ENCODE results near the gene SPAG16.

SPAG16 gene

DNA sequence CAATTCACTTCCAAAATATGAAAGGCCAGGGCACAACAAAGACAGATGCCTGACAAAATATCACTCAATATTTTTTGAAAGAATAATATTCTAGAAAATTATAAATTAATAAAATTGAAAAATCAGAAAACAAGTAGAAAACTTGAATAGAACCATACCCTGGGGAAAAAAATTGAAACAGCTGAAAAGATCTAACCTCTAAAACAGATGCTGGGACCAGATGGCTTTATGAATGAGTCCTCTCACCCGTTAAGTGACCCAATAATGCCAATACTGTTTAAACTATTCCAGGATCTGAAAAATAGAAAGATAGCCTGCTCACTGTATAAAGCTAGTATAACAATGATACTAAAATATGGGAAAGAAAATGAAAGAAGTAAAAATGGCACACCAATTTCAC lies 804.3 kb downstream of the SPAG16 start:
- peak; percentile 24 for DNase-seq (ENCODE audit: low spot score)

- DNase-seq (ENCODE audit: low spot score), result no peak
These were observed 812.0 kb downstream of the SPAG16 start for GRCh38 chr2:214096208-214096715.

DNA sequence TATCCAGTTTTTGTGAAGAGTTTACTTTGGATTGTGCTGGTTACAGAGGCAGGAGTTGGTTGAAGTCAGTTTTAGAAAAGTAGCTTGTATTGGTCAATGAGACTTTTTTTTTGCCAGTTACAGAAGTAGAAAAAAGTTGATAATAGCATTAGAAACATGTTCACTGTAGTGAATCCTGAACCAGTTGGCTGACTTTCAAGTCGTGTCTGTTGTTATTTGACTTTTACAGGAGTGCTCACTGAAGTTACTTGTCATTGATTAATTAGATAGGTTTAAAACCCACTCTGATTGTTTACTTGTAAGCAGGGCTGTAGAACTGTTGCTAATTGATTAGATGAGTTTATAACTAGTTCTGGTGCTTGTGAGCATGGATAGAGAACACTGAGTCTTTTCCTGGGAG lies 814.5 kb downstream of the SPAG16 start:
- DNase-seq (ENCODE audit: low spot score), result no peak

GRCh38 chr2:214100488-214100887 lies 816.2 kb downstream of the SPAG16 start:
- no peak for DNase-seq (ENCODE audit: low spot score)

DNA sequence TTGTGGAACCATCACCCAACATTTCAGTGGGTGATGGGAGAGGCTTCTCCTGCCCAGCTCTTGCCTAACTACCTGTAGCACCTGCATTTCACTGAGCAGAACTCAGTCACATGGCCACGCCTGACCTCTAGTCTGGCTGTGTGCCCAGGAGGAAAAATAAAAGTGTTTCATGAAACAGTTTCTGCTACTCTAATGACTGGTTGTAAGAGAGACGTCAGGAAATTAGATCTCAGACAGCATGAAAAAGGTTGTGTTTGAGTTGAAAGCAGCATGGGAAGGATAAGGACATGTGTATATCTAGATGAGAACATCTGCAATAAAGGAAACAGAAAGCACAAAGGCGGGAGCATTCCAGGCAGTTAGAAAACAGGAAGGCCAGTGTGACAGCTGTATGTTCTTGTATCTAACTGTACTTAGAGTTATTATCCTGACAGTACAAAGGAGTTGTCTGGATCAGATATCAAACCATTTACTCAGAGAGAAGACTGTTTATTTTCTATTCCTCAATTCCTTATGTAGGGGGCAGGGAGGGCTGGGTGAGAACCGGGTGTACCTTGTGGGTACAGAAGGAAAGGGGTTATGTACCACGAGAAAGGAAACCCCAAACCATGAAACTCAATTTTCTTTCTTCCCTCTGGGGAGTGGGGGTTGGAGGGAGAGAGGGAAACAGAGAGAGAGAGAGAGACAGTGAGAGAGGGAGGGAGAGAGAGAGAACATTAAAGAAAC lies 819.2 kb downstream of the SPAG16 start:
- no peak for DNase-seq (ENCODE audit: low spot score)

GRCh38 chr2:214104219-214104618 lies 820.0 kb downstream of the SPAG16 start:
- no peak for DNase-seq (ENCODE audit: low spot score)

GRCh38 chr2:214104967-214105366 lies 820.7 kb downstream of the SPAG16 start:
- no peak for DNase-seq (ENCODE audit: low spot score)

DNA sequence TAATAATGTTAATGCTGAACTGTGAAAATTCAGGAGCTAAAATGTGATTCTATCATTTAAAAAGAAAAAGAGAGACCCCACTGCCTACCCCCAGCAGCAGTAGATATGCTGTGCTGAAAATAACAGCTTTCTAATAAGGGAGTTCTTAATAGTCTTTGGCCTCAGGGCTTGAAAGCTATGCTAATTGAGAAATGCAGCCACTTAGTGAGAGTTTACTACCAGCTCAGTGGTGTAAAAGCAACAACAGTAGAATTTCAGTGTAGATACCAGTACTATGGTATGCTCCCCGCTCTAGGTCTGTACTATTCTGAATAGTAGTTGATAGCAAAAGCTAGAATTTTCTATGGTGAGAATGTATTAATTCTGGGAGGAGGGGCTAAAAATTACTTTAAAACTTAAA lies 823.5 kb downstream of the SPAG16 start:
- no peak for DNase-seq (ENCODE audit: low spot score)

GRCh38 chr2:214108598-214108997 lies 824.3 kb downstream of the SPAG16 start:
- DNase-seq (ENCODE audit: low spot score), result no peak

- DNase-seq (ENCODE audit: low spot score), result no peak
These were observed 832.8 kb downstream of the SPAG16 start for GRCh38 chr2:214117054-214117453.

- no peak for DNase-seq (ENCODE audit: low spot score)
These were observed 841.9 kb downstream of the SPAG16 start for GRCh38 chr2:214126135-214126534.

DNA sequence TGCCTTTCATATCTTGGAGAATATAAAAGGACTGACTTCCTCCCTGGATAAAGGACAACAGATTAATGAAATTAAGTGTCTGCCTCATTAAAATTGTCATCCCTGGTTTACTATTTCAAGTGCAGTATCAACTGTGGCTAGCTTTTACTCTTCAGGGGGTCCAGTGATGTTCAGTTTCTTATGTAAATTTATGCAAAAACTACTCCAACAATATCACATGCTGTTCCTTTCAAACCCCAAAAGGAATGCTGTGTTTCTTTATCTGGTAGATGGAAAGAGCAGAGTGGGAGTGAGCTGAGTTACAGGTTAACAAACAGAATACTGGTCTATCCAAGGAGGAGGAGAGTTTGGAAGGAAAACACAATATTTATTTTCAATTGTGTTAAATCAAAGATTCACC lies 842.9 kb downstream of the SPAG16 start:
- DNase-seq (ENCODE audit: low spot score), result no peak

DNA sequence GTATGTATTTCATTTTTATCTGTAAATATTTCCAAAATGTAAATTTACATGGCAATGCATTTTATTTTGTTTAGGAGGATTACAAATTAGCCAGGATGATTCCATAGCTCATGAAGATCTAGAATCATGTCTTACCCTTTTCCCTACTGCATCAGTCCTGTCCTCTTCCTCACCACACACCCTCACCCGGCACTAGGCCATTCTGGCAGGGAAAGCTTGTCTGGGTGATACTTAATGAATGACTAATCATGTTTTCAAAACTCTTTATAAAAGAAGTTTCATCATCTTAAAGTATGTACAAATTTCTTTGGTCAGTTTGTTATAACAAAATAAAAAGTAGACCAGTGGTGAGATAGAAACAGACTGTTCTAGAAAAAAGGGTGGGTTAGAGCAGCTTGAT lies 843.3 kb downstream of the SPAG16 start:
- no peak for DNase-seq (ENCODE audit: low spot score)

DNA sequence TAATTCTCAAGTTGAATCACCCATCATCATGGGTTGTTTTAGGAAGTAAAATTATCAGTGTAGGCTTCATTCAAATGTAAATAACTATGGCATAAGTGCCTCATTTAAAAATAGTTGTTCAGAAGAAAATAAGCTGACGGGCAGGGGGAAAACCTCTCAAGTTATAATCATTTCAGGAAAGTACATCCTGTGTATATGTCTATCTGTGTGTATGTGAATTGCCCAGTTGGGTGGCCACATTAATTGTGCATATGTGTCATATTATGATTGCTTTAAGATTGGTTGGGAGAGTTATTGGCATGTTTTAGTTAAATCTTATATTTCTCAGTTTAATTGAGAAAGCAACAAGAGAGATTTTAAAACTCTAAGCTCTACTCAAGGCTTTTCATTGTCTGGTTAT lies 843.8 kb downstream of the SPAG16 start:
- no peak for DNase-seq (ENCODE audit: low spot score)

- DNase-seq (ENCODE audit: low spot score), result no peak
These were observed 845.9 kb downstream of the SPAG16 start for GRCh38 chr2:214130114-214130513.

DNA sequence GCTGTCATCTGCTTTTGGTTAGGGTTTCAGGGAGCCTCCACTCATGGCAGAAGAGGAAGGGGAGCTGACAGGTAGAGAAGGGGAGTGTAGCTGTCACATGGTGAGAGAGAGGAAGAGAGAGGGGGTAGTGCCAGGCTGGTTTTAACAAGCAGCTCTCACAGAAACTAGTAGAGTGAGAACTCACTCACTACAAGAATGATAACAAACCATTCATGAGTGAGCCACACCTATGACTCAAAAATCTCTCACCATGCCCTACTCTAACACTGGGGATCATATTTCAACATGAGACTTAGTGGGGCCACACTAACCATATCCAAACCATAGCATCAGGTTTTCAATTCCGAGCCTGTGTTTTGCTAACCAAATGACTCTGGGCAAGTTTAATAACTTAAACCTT lies 851.7 kb downstream of the SPAG16 start:
- no peak for DNase-seq (ENCODE audit: low spot score)

- no peak for DNase-seq (ENCODE audit: low spot score)
These were observed 854.5 kb downstream of the SPAG16 start for GRCh38 chr2:214138779-214139178.

GRCh38 chr2:214139630-214140284 lies 855.5 kb downstream of the SPAG16 start:
- no peak for DNase-seq (ENCODE audit: low spot score)

GRCh38 chr2:214156971-214157370 lies 872.7 kb downstream of the SPAG16 start:
- DNase-seq (ENCODE audit: low spot score), result no peak

- no peak for DNase-seq (ENCODE audit: low spot score)
These were observed 874.6 kb downstream of the SPAG16 start for GRCh38 chr2:214158851-214159250.

DNA sequence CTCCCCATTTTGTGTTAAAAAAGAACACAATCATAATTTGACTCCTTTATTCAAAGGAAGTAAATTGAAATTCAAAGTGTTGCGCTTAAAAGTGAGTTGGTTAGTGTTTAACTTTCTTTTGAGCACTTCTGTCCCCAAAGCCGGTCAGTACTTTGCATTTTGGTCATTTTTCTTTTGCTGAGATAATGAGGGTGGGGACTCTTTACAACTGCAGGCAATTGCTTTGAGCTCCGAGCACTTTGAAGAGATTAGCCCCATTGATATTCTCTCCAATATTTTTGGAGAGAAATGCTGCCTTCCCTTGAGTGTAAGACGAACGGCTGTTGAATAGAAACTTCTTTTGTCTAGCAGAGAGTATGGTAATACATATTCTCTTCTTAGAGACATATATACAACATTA lies 885.0 kb downstream of the SPAG16 start:
- no peak for DNase-seq (ENCODE audit: low spot score)

DNA sequence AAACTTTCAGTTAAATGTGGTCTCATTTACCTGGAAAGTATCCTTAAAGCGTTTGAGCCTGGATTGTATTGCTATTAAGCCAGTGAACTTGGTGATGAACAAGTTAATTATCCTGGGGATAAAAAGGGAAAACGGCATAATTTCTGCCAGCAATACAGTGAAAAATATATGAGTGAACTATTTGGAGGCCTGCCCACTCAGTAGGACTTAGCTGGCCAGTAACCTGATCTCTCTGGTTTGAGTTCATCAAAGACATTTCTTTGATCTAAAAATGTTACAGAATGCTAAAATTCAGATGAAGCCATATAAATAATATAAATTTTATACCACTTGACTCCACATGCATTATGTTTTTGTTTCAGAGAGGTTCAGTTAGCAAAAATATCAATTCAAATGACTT lies 885.5 kb downstream of the SPAG16 start:
- no peak for DNase-seq (ENCODE audit: low spot score)

DNA sequence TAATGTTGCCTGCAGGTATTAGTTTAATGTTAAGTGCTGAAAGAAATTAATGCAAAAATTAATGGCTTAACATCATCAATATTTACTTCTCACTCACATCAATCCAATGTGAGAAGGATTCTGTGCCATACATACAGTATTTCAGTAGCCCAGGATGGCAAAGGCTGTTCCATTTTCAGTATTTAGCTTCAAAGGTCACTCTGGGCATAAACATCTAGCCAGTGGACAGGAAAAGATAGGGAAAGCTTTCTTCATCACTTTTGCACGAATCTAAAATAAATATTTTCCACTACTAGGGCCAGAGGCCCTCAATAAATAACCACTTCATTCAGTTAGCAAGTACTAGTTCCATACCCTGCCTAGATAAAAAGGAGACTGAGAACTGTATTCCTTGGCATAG lies 890.3 kb downstream of the SPAG16 start:
- no peak for DNase-seq (ENCODE audit: low spot score)

GRCh38 chr2:214180071-214180470 lies 895.8 kb downstream of the SPAG16 start:
- DNase-seq (ENCODE audit: low spot score), result no peak
